Measurements from ENCODE around the gene ADAMTS20. TPM values are rescaled to one million over a fixed set of nuclear protein-coding genes. Genes with fewer than 3 reads are reported as not detected.
A peak's percentile ranks its signal among the peaks of the same experiment; 100 is the strongest.

ADAMTS20 gene
- total and polyA plus RNA-seq, 10 of the 15 experiments (the other 5 are each of a cell fraction or from before 2014, with no cell fraction given): 0.33 TPM; not detected in 9

DNA sequence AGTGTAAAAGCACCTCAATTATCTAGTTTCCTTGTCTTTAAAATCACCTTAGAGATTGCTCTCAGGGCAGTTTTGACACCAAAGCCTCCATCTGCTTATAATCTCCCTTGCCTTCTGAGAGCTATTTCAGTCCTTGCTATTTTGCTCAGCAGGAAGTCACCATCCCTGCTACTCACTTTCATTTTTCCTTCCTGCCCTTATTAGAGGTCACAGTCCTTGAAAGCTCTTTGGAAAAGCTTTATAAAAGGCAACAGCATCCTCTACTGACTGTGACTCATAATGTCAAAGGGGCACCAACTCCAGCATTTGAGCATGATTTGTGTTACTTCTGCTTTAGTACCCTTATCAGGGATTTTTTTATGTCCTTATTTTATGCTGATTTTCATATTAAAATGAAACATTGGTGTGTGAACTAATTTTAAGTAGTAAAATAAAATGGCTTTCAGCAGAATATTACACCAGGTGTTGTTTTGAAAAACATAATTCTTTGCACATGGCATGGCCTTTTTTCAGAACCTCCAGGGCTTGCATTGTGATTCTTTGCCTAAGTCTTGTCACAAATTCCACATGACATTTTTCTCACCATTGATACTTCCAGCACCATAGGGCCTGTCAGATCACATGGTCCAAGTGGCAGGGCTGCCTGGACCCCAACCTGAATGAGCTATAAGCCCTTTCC lies 213.0 kb downstream of the ADAMTS20 start (continued):
- TF ChIP-seq, protein P1, sequence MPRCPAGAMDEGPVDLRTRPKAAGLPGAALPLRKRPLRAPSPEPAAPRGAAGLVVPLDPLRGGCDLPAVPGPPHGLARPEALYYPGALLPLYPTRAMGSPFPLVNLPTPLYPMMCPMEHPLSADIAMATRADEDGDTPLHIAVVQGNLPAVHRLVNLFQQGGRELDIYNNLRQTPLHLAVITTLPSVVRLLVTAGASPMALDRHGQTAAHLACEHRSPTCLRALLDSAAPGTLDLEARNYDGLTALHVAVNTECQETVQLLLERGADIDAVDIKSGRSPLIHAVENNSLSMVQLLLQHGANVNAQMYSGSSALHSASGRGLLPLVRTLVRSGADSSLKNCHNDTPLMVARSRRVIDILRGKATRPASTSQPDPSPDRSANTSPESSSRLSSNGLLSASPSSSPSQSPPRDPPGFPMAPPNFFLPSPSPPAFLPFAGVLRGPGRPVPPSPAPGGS (IDR thresholded peaks at IDR 0.05; ENCODE audit: borderline replicate concordance, insufficient read depth, low read depth, low read length, poor library complexity, severe bottlenecking): no peak
- peak; percentile 47; the same call in 1 of the 2 replicates for TF ChIP-seq ESRRA (IDR thresholded peaks at IDR 0.05; ENCODE audit: low read length)
- peak; percentile 15 for TF ChIP-seq MEF2B (IDR thresholded peaks at IDR 0.05; ENCODE audit: partially characterized antibody, poor library complexity, severe bottlenecking)
- TF ChIP-seq, protein P2, sequence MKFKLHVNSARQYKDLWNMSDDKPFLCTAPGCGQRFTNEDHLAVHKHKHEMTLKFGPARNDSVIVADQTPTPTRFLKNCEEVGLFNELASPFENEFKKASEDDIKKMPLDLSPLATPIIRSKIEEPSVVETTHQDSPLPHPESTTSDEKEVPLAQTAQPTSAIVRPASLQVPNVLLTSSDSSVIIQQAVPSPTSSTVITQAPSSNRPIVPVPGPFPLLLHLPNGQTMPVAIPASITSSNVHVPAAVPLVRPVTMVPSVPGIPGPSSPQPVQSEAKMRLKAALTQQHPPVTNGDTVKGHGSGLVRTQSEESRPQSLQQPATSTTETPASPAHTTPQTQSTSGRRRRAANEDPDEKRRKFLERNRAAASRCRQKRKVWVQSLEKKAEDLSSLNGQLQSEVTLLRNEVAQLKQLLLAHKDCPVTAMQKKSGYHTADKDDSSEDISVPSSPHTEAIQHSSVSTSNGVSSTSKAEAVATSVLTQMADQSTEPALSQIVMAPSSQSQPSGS (IDR thresholded peaks at IDR 0.05; ENCODE audit: low read length): no peak
- TF ChIP-seq MYB (IDR thresholded peaks at IDR 0.05; ENCODE audit: borderline replicate concordance, low read depth, low read length): no peak
- no peak for TF ChIP-seq RELA (IDR thresholded peaks at IDR 0.05; ENCODE audit: borderline replicate concordance, partially characterized antibody)
- no peak for TF ChIP-seq STAT1 (conservative IDR thresholded peaks at IDR 0.05)
- TF ChIP-seq EED (IDR thresholded peaks at IDR 0.05; ENCODE audit: low read depth): peak; percentile 54; the same call in 1 of the 2 replicates
- TF ChIP-seq EP300 (IDR thresholded peaks at IDR 0.05; ENCODE audit: borderline replicate concordance in 1 of 2, control insufficient read depth in 1 of 2, low read depth in 2 of 2, low read length in 2 of 2): no peak
- TF ChIP-seq PAX5 (IDR thresholded peaks at IDR 0.05; ENCODE audit: borderline replicate concordance, low read depth, low read length): no peak
- TF ChIP-seq FOS (IDR thresholded peaks at IDR 0.05; ENCODE audit: borderline replicate concordance, extremely low read depth, insufficient read length): no peak
- peak; percentile 52 for TF ChIP-seq SMC3 (IDR thresholded peaks at IDR 0.05; ENCODE audit: borderline replicate concordance, low read length)
- 0 out of 2 replicates have a peak, but pooled peaks have one; percentile 44 for TF ChIP-seq IRF4 (IDR thresholded peaks at IDR 0.05; ENCODE audit: low read depth, low read length)
- TF ChIP-seq CREB1 (IDR thresholded peaks at IDR 0.05; ENCODE audit: low read depth): no peak
- no peak for TF ChIP-seq ASH2L (IDR thresholded peaks at IDR 0.05; ENCODE audit: borderline replicate concordance, low read depth)
- TF ChIP-seq, protein P3, sequence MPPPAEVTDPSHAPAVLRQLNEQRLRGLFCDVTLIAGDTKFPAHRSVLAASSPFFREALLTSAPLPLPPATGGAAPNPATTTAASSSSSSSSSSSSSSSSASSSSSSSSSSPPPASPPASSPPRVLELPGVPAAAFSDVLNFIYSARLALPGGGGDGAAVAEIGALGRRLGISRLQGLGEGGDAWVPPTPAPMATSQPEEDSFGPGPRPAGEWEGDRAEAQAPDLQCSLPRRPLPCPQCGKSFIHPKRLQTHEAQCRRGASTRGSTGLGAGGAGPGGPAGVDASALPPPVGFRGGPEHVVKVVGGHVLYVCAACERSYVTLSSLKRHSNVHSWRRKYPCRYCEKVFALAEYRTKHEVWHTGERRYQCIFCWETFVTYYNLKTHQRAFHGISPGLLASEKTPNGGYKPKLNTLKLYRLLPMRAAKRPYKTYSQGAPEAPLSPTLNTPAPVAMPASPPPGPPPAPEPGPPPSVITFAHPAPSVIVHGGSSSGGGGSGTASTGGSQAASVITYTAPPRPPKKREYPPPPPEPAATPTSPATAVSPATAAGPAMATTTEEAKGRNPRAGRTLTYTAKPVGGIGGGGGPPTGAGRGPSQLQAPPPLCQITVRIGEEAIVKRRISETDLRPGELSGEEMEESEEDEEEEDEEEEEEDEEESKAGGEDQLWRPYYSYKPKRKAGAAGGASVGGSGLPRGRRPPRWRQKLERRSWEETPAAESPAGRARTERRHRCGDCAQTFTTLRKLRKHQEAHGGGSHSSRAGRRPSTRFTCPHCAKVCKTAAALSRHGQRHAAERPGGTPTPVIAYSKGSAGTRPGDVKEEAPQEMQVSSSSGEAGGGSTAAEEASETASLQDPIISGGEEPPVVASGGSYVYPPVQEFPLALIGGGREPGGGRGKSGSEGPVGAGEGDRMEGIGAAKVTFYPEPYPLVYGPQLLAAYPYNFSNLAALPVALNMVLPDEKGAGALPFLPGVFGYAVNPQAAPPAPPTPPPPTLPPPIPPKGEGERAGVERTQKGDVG (CRISPR knock-in tag; IDR thresholded peaks at IDR 0.05): no peak
- no peak for TF ChIP-seq ZNF217 (IDR thresholded peaks at IDR 0.05)
- TF ChIP-seq RUNX3 (IDR thresholded peaks at IDR 0.05; ENCODE audit: low read length): no peak
- no peak for TF ChIP-seq CHD4 (IDR thresholded peaks at IDR 0.05)
- TF ChIP-seq CHD1 (IDR thresholded peaks at IDR 0.05; ENCODE audit: low read depth, low read length): no peak
- TF ChIP-seq, protein P4, sequence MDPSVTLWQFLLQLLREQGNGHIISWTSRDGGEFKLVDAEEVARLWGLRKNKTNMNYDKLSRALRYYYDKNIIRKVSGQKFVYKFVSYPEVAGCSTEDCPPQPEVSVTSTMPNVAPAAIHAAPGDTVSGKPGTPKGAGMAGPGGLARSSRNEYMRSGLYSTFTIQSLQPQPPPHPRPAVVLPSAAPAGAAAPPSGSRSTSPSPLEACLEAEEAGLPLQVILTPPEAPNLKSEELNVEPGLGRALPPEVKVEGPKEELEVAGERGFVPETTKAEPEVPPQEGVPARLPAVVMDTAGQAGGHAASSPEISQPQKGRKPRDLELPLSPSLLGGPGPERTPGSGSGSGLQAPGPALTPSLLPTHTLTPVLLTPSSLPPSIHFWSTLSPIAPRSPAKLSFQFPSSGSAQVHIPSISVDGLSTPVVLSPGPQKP (IDR thresholded peaks at IDR 0.05; ENCODE audit: low read depth, low read length): no peak
- TF ChIP-seq EGR1 (IDR thresholded peaks at IDR 0.05; ENCODE audit: borderline replicate concordance in 1 of 2, low read depth in 2 of 2, low read length in 2 of 2): no peak
- TF ChIP-seq EZH2 (IDR thresholded peaks at IDR 0.05; ENCODE audit: borderline replicate concordance, control insufficient read depth, low read depth, low read length): no peak
- no peak for TF ChIP-seq ZNF24 (IDR thresholded peaks at IDR 0.05)

All from GM12878 (cell line).